WTC11 (cell line): Measurements from ENCODE around the gene LYRM9. TPM values are rescaled to one million over a fixed set of nuclear protein-coding genes. Genes with fewer than 3 reads are reported as not detected.
A peak's percentile ranks its signal among the peaks of the same experiment; 100 is the strongest.

Experiments used
- ATAC-seq: fragments of 200-7000 bp; cut with Tn5 transposase; 2 replicates; pipeline ENCODE4 v1.10.0; 2021; ENCODE audit warnings: mild to moderate bottlenecking, moderate library complexity
- CTCF ChIA-PET: fragments of 300-600 bp; sonication (Branson Sonifier 250); formaldehyde crosslinking; loops from one replicate; lab custom pipeline; 2021; ENCODE audit warnings: antibody characterized with exemption; lab: Charles Lee
- POLR2A ChIA-PET: fragments of 350-600 bp; sonication (Branson Sonifier 250); formaldehyde crosslinking; loops from one replicate; lab custom pipeline; 2021; ENCODE audit warnings: antibody characterized with exemption; lab: Charles Lee
- DNase-seq: peaks from one replicate; pipeline ENCODE4 v3.0.0; 2021; ENCODE audit warnings: low spot score
- H3K27ac Mint-ChIP-seq: 2 replicates; pipeline ENCODE4 v1.8.0; 2021; ENCODE audit warnings: mixed read lengths
- H3K27me3 Mint-ChIP-seq: 2 replicates; pipeline ENCODE4 v1.8.0; 2021; ENCODE audit warnings: low read depth, mild to moderate bottlenecking, moderate library complexity, mixed read lengths
- H3K36me3 Mint-ChIP-seq: 2 replicates; pipeline ENCODE4 v1.8.0; 2021; ENCODE audit warnings: mixed read lengths
- H3K4me1 Mint-ChIP-seq: 2 replicates; pipeline ENCODE4 v1.8.0; 2022; ENCODE audit warnings: mixed read lengths
- H3K4me3 Mint-ChIP-seq: 2 replicates; pipeline ENCODE4 v1.8.0; 2021; ENCODE audit warnings: mild to moderate bottlenecking, moderate library complexity, mixed read lengths
- H3K9me3 Mint-ChIP-seq: 2 replicates; pipeline ENCODE4 v1.8.0; 2021; ENCODE audit warnings: mixed read lengths
- ARID4B ChIP-seq: sonication (generic); formaldehyde crosslinking; IDR thresholded peaks from 2 replicates; pipeline ENCODE4 v1.8.0; 2023; ENCODE audit warnings: missing genetic modification reagents, mild to moderate bottlenecking, borderline replicate concordance
- CBFB ChIP-seq: sonication (generic); formaldehyde crosslinking; IDR thresholded peaks from 2 replicates; pipeline ENCODE4 v1.8.1; 2022; ENCODE audit warnings: mild to moderate bottlenecking, low read depth, missing genetic modification reagents
- CREM ChIP-seq: sonication (generic); formaldehyde crosslinking; IDR thresholded peaks from 2 replicates; pipeline ENCODE4 v1.8.1; 2022; ENCODE audit warnings: mild to moderate bottlenecking, missing genetic modification reagents, moderate library complexity
- ELF4 ChIP-seq: sonication (generic); formaldehyde crosslinking; IDR thresholded peaks from 2 replicates; pipeline ENCODE4 v1.8.1; 2022; ENCODE audit warnings: low read depth, mild to moderate bottlenecking, moderate library complexity, missing genetic modification reagents
- FOXK1 ChIP-seq: sonication (generic); formaldehyde crosslinking; IDR thresholded peaks from 2 replicates; pipeline ENCODE4 v1.8.0; 2022; ENCODE audit warnings: mild to moderate bottlenecking, moderate library complexity, missing genetic modification reagents
- KAT7 ChIP-seq: sonication (generic); formaldehyde crosslinking; IDR thresholded peaks from 2 replicates; pipeline ENCODE4 v1.8.1; 2023; ENCODE audit warnings: missing genetic modification reagents, mild to moderate bottlenecking, borderline replicate concordance
- MLX ChIP-seq: sonication (generic); formaldehyde crosslinking; IDR thresholded peaks from 2 replicates; pipeline ENCODE4 v1.8.1; 2023; ENCODE audit warnings: mild to moderate bottlenecking, missing genetic modification reagents, moderate library complexity
- NR2C2 ChIP-seq: sonication (generic); formaldehyde crosslinking; IDR thresholded peaks from 2 replicates; pipeline ENCODE4 v1.8.0; 2022; ENCODE audit warnings: mild to moderate bottlenecking, missing genetic modification reagents
- PRRX2 ChIP-seq: fragments of 250-450 bp; sonication (Bioruptor Pico); IDR thresholded peaks from 2 replicates; pipeline ENCODE4 v1.8.0; 2021; ENCODE audit warnings: mild to moderate bottlenecking
- RELA ChIP-seq: sonication (generic); formaldehyde crosslinking; IDR thresholded peaks from 2 replicates; pipeline ENCODE4 v1.8.1; 2022; ENCODE audit warnings: missing genetic modification reagents, mild to moderate bottlenecking, borderline replicate concordance
- RORB ChIP-seq: fragments of 250-450 bp; sonication (Bioruptor Pico); IDR thresholded peaks from 2 replicates; pipeline ENCODE4 v1.9.0; 2021; ENCODE audit warnings: mild to moderate bottlenecking
- STAT6 ChIP-seq: sonication (generic); formaldehyde crosslinking; conservative IDR thresholded peaks from 2 replicates; pipeline ENCODE4 v1.8.1; 2023; ENCODE audit warnings: mild to moderate bottlenecking, low read depth, missing genetic modification reagents, moderate library complexity
- USF2 ChIP-seq: sonication (generic); formaldehyde crosslinking; IDR thresholded peaks from 2 replicates; pipeline ENCODE4 v1.8.1; 2023; ENCODE audit warnings: mild to moderate bottlenecking, missing genetic modification reagents, moderate library complexity
- ZNF121 ChIP-seq: sonication (generic); formaldehyde crosslinking; IDR thresholded peaks from 2 replicates; pipeline ENCODE4 v1.8.0; 2023; ENCODE audit warnings: missing genetic modification reagents
- ZNF138 ChIP-seq: sonication (generic); formaldehyde crosslinking; conservative IDR thresholded peaks from 2 replicates; pipeline ENCODE4 v1.8.1; 2022; ENCODE audit warnings: mild to moderate bottlenecking, moderate library complexity, missing genetic modification reagents
- ZNF317 ChIP-seq: sonication (generic); formaldehyde crosslinking; IDR thresholded peaks from 2 replicates; pipeline ENCODE4 v1.8.1; 2023; ENCODE audit warnings: low read depth, mild to moderate bottlenecking, moderate library complexity, missing genetic modification reagents, borderline replicate concordance
- ZNF425 ChIP-seq: fragments of 250-450 bp; sonication (Bioruptor Pico); conservative IDR thresholded peaks from 2 replicates; pipeline ENCODE4 v1.9.0; 2021; ENCODE audit warnings: mild to moderate bottlenecking
- ZNF532 ChIP-seq: fragments of 250-450 bp; sonication (Bioruptor Pico); IDR thresholded peaks from 2 replicates; pipeline ENCODE4 v1.9.0; 2021; ENCODE audit warnings: mild to moderate bottlenecking, borderline replicate concordance
- ZNF671 ChIP-seq: fragments of 250-450 bp; sonication (Bioruptor Pico); IDR thresholded peaks from 2 replicates; pipeline ENCODE4 v1.8.0; 2021; ENCODE audit warnings: mild to moderate bottlenecking
- ZSCAN18 ChIP-seq: fragments of 250-450 bp; sonication (Bioruptor Pico); IDR thresholded peaks from 2 replicates; pipeline ENCODE4 v2.1.2; 2022; ENCODE audit warnings: mild to moderate bottlenecking, moderate library complexity
- total RNA-seq: library from RNA; stranded (reverse); gene quantifications from 3 replicates; pipeline ENCODE4 v1.2.3, GENCODE V29; 2021

The LYRM9 gene
- total RNA-seq, 1 experiment from 2014 or later: 3.6 TPM

GRCh38 chr17:27905447-27906225 lies 12.5 kb upstream of the LYRM9 start:
- peak; percentile 26; the same call in 1 of the 2 replicates for ATAC-seq
- peaks cover 29% of the 10 kb centered on the region for H3K4me1 Mint-ChIP-seq
- no peak for TF ChIP-seq ZNF671
- TF ChIP-seq ZNF532: no peak
- TF ChIP-seq CBFB (CRISPR knock-in tag): no peak
- no peak for TF ChIP-seq ARID4B
- no peak for TF ChIP-seq CREM (CRISPR knock-in tag)
- no peak for TF ChIP-seq ZSCAN18 (CRISPR knock-in tag)
- TF ChIP-seq ZNF317 (CRISPR knock-in tag): no peak
- TF ChIP-seq USF2 (CRISPR knock-in tag): no peak
- TF ChIP-seq NR2C2 (CRISPR knock-in tag): no peak
- no peak for TF ChIP-seq MLX (CRISPR knock-in tag)
- no peak for TF ChIP-seq STAT6
- no peak for TF ChIP-seq KAT7 (CRISPR knock-in tag)
- TF ChIP-seq FOXK1 (CRISPR knock-in tag): no peak
- TF ChIP-seq ZNF121 (CRISPR knock-in tag): no peak
- no peak for TF ChIP-seq PRRX2 (CRISPR knock-in tag)
- no peak for TF ChIP-seq RELA (CRISPR knock-in tag)
- TF ChIP-seq ZNF425 (CRISPR knock-in tag): no peak
- TF ChIP-seq ZNF138 (CRISPR knock-in tag): no peak
- TF ChIP-seq RORB (CRISPR knock-in tag): no peak
- TF ChIP-seq ELF4: no peak
- TF ChIP-seq, all 79 proteins: peak for 0
- Mint-ChIP-seq H3K27me3 (peaks cover 57% of the 10 kb centered on the region), H3K9me3 (no peaks in the 10 kb centered on the region), H3K36me3 (no peaks in the 10 kb centered on the region), H3K4me3 (no peak overlapping the region), H3K27ac (no peak overlapping the region)
- ChIA-PET POLR2A (no interaction called here), CTCF (interaction anchor here (3.4 kb wide), 1 partner anchor 12 kb away, joined by 15 read pairs; the partner anchor contains the start of gene LYRM9)
- DNase-seq: no peak
